Endothelial cell of umbilical vein (primary cell): ENCODE measurements around the gene SPART. TPM values are rescaled to one million over a fixed set of nuclear protein-coding genes. Genes with fewer than 3 reads are reported as not detected.

Experiments used
- BruUV-seq: library from RNA; stranded (reverse); fragments of 400-500 nt; replicated peaks from 2 replicates; lab custom pipeline; 2021; lab: Mats Ljungman, UMichigan
- CTCF ChIA-PET: fragments of 300-600, 350-600 bp; sonication (Branson Sonifier 250); formaldehyde crosslinking; loops from one replicate; lab custom pipeline; 2021; ENCODE audit warnings: antibody characterized with exemption, inconsistent platforms; lab: Charles Lee
- POLR2A ChIA-PET: fragments of 300-600, 350-600 bp; sonication (Branson Sonifier 250); formaldehyde crosslinking; loops from one replicate; lab custom pipeline; 2021; ENCODE audit warnings: antibody characterized with exemption, inconsistent platforms; lab: Charles Lee
- DNase-seq: peaks from one replicate; pipeline ENCODE4 v3.0.0-alpha.2; 2011; ENCODE audit warnings: low read depth, low spot score
- FAIRE-seq: peaks from 2 replicates; lab custom pipeline; 2011; peaks lifted over from hg19 to GRCh38; lab: Jason Lieb, UNC
- H2AFZ ChIP-seq: 2 replicates; pipeline ENCODE4 v1.6.0; 2012; ENCODE audit warnings: low read depth, low read length, control low read depth, inconsistent platforms
- H3K27ac ChIP-seq: 2 replicates; pipeline ENCODE4 v1.5.1; 2011; ENCODE audit warnings: low read depth, mild to moderate bottlenecking, control low read depth, low read length, moderate library complexity; ENCODE audit not compliant: insufficient read depth
- H3K27me3 ChIP-seq, 2 experiments: 2 replicates each; pipeline versions ENCODE4 v1.6.0 to v1.6.1; 2011; ENCODE audit warnings: low read length in 2 of 2, mixed read lengths in 1 of 2; ENCODE audit not compliant: control insufficient read depth in 2 of 2, insufficient read depth in 2 of 2
- H3K36me3 ChIP-seq, 2 experiments: 2 replicates in 1 of 2; 3 replicates in 1 of 2; pipeline ENCODE4 v1.5.1; 2011; ENCODE audit warnings: low read length in 2 of 2, mild to moderate bottlenecking in 1 of 2, moderate library complexity in 1 of 2; ENCODE audit not compliant: control insufficient read depth in 2 of 2, insufficient read depth in 2 of 2; ENCODE audit errors: extremely low read depth in 1 of 2
- H3K4me1 ChIP-seq: 3 replicates; pipeline ENCODE4 v1.5.1; 2011; ENCODE audit warnings: mild to moderate bottlenecking, low read length; ENCODE audit not compliant: control insufficient read depth, insufficient read depth; ENCODE audit errors: extremely low read depth
- H3K4me2 ChIP-seq: 2 replicates; pipeline ENCODE4 v1.6.1; 2011; ENCODE audit warnings: low read length, control low read depth, mixed read lengths; ENCODE audit not compliant: insufficient read depth
- H3K4me3 ChIP-seq, 3 experiments: fragments of 200-600 bp in 1 of 3; sonication (generic), shearing (Covaris generic) in 1 of 3; replicated peaks in 1 of 3; 2 replicates each; pipeline ENCODE4 v1.5.1; 2011 to 2016; ENCODE audit warnings: control low read depth in 3 of 3, low read length in 3 of 3, mild to moderate bottlenecking in 2 of 3, inconsistent platforms in 1 of 3, low read depth in 1 of 3, moderate library complexity in 1 of 3; ENCODE audit not compliant: insufficient read depth in 1 of 3
- H3K79me2 ChIP-seq: 2 replicates; pipeline ENCODE4 v1.6.0; 2012; ENCODE audit warnings: low read length, inconsistent platforms; ENCODE audit not compliant: control insufficient read depth, insufficient read depth
- H3K9ac ChIP-seq: replicated peaks from 2 replicates; pipeline ENCODE3; 2011; ENCODE audit warnings: low read length, control low read depth; ENCODE audit not compliant: insufficient read depth; ENCODE audit errors: extremely low read depth
- H3K9me1 ChIP-seq: replicated peaks from 3 replicates; pipeline ENCODE4 v1.6.0; 2011; ENCODE audit warnings: mild to moderate bottlenecking, low read length; ENCODE audit not compliant: control insufficient read depth, insufficient read depth; ENCODE audit errors: extremely low read depth
- H3K9me3 ChIP-seq: replicated peaks from 2 replicates; pipeline ENCODE4 v1.5.1; 2012; ENCODE audit warnings: low read length, inconsistent platforms; ENCODE audit not compliant: control insufficient read depth, insufficient read depth
- H4K20me1 ChIP-seq: replicated peaks from 2 replicates; pipeline ENCODE3; 2011; ENCODE audit warnings: mild to moderate bottlenecking, low read length; ENCODE audit not compliant: control insufficient read depth, insufficient read depth; ENCODE audit errors: extremely low read depth
- EZH2 ChIP-seq: IDR thresholded peaks from 2 replicates; pipeline ENCODE4 v1.6.1; 2012; ENCODE audit warnings: borderline replicate concordance, low read depth, mild to moderate bottlenecking, moderate library complexity, low read length, inconsistent platforms; ENCODE audit not compliant: severe bottlenecking
- FOS ChIP-seq: IDR thresholded peaks from 2 replicates; pipeline ENCODE4 v1.6.1; 2011; ENCODE audit warnings: mild to moderate bottlenecking, low read length, moderate library complexity, borderline replicate concordance; ENCODE audit not compliant: insufficient read depth
- JUN ChIP-seq: IDR thresholded peaks from 2 replicates; pipeline ENCODE4 v1.6.1; 2011; ENCODE audit warnings: borderline replicate concordance, low read depth; ENCODE audit not compliant: insufficient read length, insufficient read depth
- MAX ChIP-seq: IDR thresholded peaks from 2 replicates; pipeline ENCODE4 v1.6.1; 2011; ENCODE audit not compliant: insufficient read depth, insufficient read length
- MYC ChIP-seq: IDR thresholded peaks from one replicate; pipeline ENCODE4 v1.6.1; 2011; ENCODE audit warnings: mild to moderate bottlenecking, low read depth, low read length
- POLR2A ChIP-seq: IDR thresholded peaks from 2 replicates; pipeline ENCODE4 v1.6.1; 2012; ENCODE audit warnings: low read depth, mild to moderate bottlenecking, control low read depth, low read length
- POLR2AphosphoS5 ChIP-seq: IDR thresholded peaks from 2 replicates; pipeline ENCODE4 v1.6.1; 2012; ENCODE audit warnings: low read depth, mild to moderate bottlenecking, control low read depth, low read length, moderate library complexity; ENCODE audit not compliant: insufficient read depth
- dilution Hi-C: fragments of 300-500 bp; cut with MboI; formaldehyde crosslinking; loops from one replicate; pipeline ENCODE4 v1.15.0; 2019; ENCODE audit warnings: low sequenced_read_pairs; ENCODE audit not compliant: extremely low pct_ligation_motif_present
- intact Hi-C: fragments of 100-400 bp; cut with micrococcal nuclease; formaldehyde crosslinking; loops from one replicate; pipeline ENCODE4 v1.10.0; 2022
- polyA plus RNA-seq, 4 experiments: library from polyadenylated mRNA; depleted of rRNA in 3 of 4; stranded (reverse) in 3 of 4; unstranded in 1 of 4; fragments of >200 nt; gene quantifications; 2 replicates each; pipeline versions ENCODE4 v1.2.1 to v1.2.3, GENCODE V29; 2011 to 2012; ENCODE audit warnings: missing spikeins in 1 of 4
- total RNA-seq: library from RNA; stranded (reverse); gene quantifications from 2 replicates; pipeline ENCODE4 v1.2.3, GENCODE V29; 2021
- TF ChIP-seq, protein P1 (sequence below), 2 donors: IDR thresholded peaks; 1 replicate in 1 of 2; 2 replicates in 1 of 2; pipeline ENCODE4 v1.5.1; 2011; ENCODE audit warnings: low read length in 2 of 2, mild to moderate bottlenecking in 2 of 2, moderate library complexity in 2 of 2, control low read depth in 1 of 2, inconsistent platforms in 1 of 2, low read depth in 1 of 2; ENCODE audit not compliant: insufficient read depth in 1 of 2; ENCODE audit errors: extremely low read depth in 1 of 2

SPART gene
- total and polyA plus RNA-seq, 2 donors (not counting 3 experiments of a cell fraction or from before 2014, with no cell fraction given), result 40.8 to 73.6 TPM

DNA sequence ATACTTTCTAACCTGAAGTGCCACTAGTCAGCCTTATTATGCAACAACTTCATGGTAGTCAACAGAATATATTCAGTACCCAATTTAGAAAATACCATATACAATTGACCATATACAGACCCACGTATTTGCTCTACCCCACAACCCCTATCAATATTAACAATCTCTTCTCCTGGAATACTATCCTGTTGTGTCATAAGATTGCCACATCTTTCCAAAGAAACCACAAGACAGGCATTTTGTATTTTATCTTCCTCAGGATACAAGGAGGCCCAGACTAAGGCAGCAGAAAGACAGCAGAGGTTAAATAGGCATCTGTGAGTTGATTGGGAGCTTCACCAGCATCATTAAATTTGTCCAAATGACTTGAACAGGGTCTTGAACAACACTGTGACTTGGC is 4.5 kb downstream of the SPART start:
- dilution Hi-C loops, result no loop called here
- H3K4me1 ChIP-seq, result peaks cover 14% of the 10 kb centered on the region
- no peak overlapping the region for H3K4me3 ChIP-seq
- ChIA-PET CTCF (interaction anchor here (1.9 kb wide), 1 partner anchor 59 kb away, joined by 8 read pairs; no protein-coding TSS in a partner anchor), POLR2A (no interaction called here)
- no peak overlapping the region for H2AFZ ChIP-seq
- peaks cover 3% of the 10 kb centered on the region for H4K20me1 ChIP-seq
- H3K79me2 ChIP-seq, result peaks cover 82% of the 10 kb centered on the region
- H3K9me3 ChIP-seq, result no peaks in the 10 kb centered on the region
- no TSS peak for BruUV-seq
- TF ChIP-seq, protein P1, sequence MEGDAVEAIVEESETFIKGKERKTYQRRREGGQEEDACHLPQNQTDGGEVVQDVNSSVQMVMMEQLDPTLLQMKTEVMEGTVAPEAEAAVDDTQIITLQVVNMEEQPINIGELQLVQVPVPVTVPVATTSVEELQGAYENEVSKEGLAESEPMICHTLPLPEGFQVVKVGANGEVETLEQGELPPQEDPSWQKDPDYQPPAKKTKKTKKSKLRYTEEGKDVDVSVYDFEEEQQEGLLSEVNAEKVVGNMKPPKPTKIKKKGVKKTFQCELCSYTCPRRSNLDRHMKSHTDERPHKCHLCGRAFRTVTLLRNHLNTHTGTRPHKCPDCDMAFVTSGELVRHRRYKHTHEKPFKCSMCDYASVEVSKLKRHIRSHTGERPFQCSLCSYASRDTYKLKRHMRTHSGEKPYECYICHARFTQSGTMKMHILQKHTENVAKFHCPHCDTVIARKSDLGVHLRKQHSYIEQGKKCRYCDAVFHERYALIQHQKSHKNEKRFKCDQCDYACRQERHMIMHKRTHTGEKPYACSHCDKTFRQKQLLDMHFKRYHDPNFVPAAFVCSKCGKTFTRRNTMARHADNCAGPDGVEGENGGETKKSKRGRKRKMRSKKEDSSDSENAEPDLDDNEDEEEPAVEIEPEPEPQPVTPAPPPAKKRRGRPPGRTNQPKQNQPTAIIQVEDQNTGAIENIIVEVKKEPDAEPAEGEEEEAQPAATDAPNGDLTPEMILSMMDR (IDR thresholded peaks at IDR 0.05; ENCODE audit: extremely low read depth in 1 of 2, insufficient read depth in 1 of 2, low read depth in 1 of 2, low read length in 2 of 2), result no peak
- no peak for TF ChIP-seq FOS
- TF ChIP-seq EZH2, result no peak
- no peak for TF ChIP-seq POLR2A
- TF ChIP-seq JUN, result no peak
- TF ChIP-seq POLR2AphosphoS5, result no peak
- TF ChIP-seq MYC, result no peak
- no peak for TF ChIP-seq MAX
- DNase-seq (no peak), FAIRE-seq (no peak)
- intact Hi-C loops, result loop anchor here (10.0 kb wide), 1 partner anchor 663 kb away; the partner anchor contains the start of gene EXOSC8
- no peaks in the 10 kb centered on the region for H3K9me1 ChIP-seq
- H3K9ac ChIP-seq, result no peak overlapping the region
- no peaks in the 10 kb centered on the region for H3K36me3 ChIP-seq
- no peak overlapping the region for H3K4me2 ChIP-seq
- no peak overlapping the region for H3K27ac ChIP-seq
- H3K27me3 ChIP-seq, result no peaks in the 10 kb centered on the region
